GOT3 (cell line): Measurements from ENCODE around the gene POLL.
A peak's percentile ranks its signal among the peaks of the same experiment; 100 is the strongest.
"Not testable (repeated sequence)": the region's sequence is repeated elsewhere in the genome, so short reads cannot be mapped to it uniquely, and the experiment has no call there.

Experiments used
- DNase-seq: peaks from one replicate; lab custom pipeline; 2025; ENCODE audit warnings: mixed read lengths; lab: John Stamatoyannopoulos, UW

POLL gene

DNA sequence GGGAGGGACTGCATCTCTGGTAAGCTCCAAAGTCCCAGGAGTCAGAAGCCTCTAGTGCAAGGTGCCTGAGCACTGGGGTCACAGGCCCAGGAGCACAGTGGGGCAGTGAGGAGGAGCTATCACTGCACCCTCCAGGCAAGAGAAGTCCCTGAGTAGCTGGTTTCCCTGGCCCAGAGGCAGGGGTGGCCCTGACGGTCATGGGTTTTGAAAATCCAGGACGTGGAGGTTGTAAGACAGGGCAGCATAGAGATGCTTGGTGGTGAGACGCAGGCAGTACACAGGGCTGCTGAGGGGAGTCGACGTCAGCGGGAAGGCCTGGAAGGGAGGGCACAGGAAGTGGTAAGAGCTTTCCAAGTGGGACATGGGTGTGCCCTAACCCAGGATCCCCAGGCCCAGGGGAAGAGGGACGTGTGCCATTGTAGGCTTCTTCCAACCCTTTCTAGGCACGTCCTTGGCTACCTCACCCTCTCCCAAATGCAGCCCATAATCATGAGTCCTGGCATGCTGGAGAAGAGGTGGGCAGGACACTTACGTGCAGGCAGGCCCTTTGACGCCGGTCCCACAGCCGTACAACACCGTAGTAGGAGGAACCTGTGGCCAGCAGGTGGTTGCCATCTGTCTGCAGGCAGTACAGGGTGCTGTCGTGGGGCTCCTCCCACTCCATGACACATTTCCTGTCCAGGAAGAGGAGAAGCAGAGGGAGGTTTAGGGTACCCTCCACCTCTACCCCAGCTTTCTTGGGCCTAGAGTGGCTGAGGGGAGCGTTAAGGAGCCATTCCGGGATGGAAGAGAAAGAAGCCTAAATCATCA is 23.2 kb upstream of the POLL start:
- no peak for DNase-seq

DNA sequence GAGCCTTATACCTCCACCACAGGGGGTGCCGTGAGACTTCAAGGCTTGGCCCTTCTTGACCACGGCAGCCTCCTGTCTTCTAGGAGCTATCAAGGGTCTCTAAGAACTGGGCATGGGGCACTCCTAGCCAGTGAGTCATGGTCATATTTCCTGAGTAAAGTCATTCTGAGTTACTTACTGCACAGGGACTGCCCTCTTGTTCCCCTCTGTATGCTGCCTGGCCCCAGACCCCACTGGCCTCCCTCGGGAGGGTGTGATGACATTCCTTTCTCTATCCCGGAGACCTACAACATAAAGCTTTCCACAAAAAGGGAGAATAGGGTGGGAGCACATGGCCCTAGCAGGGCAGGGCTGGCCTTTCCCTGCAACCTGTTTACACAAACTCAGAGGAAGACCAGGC is 21.4 kb upstream of the POLL start:
- DNase-seq, result no peak

DNA sequence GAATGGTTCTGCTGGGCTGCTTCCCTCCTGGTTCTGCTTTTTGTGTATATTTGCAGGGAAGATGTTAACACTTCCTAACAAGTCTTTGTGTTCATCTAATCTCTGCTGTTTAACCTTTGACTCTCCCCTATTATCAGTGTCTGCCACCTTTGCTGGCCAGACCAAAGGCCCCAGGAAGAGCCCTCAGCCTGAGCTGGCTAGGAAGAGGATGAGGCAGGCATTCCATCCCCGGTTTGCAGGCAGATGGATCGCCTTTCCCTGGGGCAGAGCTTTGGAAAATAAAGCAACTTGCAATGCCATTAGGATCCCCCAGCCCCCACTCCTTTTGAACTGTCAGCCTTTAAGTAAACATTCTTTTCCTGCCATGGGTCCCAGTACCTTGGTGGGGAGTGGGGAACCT is 19.1 kb upstream of the POLL start:
- no peak for DNase-seq

DNA sequence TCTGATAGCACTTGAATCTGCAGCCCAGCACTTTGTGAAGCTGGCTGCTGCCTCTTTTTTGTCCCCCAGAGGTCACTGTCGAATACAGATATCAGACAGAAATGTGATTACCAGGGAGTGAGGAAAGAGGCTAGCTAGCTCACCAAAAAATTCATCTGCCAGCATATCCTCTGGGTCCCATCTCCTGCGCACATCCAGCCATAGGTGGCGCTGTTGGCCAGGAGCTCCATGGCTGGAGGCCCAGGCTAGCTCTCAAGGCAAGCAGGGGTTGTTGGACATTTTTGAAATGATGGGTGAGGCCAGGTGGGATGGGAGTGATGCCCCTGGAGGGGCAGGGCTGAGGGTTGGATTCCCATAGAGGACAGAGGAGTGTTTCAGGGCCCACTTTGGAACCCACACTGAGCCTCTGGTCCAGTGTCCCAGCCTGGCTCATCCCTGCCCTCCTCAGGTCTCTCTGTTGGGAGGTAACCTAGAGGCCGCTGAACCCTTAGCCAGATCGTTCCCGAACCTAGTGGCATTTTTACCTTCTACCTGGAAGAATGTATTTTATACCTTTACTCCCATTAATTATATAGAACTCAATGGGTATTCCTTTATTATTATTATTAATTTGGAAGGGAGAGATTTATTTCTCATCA is 14.8 kb upstream of the POLL start:
- peak; percentile 4 for DNase-seq

DNA sequence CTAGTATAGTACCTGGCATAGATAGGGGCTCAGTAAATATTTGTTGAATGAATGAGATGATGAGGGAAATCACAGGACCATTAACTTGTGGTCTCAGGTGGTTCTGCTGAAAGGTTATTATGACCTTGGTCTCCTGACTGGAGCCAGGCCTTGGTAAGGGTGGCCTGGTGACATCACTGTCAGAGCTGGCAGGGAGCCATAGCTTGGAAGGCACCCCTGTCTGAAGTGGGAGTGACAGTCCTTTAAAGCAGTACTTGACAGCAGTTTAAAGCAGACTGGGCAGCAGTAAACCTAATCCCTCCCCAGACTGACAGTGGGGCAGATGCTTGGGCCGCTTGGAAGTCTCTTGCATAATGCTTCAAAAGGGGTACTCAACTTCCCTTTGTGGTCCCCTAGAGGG is 13.5 kb upstream of the POLL start:
- no peak for DNase-seq

DNA sequence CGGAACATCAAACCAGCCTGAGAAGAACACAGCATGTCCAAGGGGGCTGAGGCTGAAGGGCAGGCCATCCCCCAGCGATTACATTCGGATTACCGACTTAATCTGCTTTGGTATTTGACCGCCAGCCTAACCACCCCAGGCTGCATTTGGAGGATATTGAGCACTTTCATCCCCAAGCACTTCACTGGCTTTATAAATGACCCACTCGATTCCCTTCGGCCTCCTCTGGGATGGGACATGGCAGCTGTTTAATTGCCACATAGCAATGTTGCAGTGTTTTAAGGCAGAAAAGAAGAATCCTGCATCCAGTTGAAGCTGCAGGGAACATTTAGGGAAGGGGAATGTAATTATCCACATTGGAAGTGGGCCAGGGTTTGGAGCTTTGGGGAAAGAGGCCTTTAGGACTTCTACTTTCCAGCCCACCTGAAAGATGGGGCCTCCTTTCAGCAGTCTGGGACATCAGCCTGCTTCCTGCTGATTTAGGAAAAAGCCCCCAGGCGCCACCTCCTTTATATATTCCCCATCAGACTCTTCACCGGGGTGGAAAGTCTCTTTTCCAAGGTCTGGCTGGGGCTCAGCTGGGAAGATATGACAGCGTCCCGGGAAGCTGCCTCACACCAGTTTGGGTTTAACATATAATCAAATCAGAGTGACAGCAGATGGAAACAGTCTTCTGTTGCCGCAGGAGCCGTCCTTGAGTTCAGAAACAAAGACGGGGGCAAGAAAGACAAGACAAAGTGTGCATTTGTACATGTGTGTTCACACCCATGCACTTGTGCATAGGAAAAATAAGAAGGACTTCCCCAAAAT is 9.2 kb upstream of the POLL start:
- DNase-seq, result no peak

DNA sequence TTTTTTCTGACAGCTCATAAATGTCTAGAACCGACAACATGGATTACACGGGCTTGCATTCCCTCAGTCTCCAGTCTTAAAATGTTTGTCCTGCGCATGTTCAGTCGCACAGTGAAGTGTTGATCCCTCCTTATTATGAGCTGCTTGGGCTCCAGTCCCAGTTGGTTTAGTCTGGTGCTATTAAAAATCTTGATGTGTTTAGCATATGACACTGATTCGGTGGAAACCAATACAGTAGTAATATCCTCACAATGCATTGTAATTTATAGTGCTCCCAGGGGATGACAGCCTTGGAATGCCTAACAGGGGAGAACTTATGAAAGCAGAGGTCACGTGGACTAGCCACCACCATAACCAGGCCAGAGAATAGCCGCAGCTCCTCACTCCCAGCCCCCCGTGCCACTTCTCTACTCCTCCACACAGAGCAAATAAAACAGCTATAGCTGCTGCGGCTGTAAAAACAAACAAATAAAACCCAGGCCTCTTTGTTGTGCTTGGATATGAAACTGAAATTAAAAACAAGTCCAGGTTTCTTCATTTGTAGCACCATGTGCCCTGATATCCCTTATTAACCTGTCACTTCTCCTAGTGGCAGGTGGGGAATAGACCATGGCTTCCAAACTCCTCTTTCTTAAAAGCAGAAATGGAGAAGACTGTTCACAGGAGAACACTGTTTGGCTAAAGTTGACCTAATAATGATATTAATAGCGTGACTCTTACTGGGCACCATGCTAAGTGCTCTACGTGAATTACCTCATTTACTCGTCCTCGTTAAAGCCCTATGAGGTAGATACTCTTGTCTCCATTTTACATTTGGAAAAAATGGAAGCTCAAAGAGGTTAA is 7.8 kb upstream of the POLL start:
- no peak for DNase-seq

DNA sequence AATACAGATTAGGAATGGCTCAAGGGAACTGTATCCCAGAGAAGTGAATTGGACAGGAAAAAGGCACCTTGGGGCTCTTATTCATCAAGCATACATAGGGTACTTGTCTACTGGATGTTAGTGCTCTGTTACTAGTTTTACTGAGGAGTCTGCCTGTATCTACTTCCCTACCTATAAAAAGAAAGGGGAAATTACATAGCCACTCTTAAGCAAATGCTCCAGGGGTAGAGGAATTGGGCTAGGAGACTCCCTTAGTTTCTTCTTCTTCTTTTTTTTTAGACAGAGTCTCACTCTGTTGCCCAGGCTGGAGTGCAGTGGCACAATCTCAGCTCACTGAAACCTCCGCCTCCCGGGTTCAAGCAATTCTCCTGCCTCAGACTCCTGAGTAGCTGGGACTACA is 5.3 kb upstream of the POLL start:
- not testable (repeated sequence) for DNase-seq

DNA sequence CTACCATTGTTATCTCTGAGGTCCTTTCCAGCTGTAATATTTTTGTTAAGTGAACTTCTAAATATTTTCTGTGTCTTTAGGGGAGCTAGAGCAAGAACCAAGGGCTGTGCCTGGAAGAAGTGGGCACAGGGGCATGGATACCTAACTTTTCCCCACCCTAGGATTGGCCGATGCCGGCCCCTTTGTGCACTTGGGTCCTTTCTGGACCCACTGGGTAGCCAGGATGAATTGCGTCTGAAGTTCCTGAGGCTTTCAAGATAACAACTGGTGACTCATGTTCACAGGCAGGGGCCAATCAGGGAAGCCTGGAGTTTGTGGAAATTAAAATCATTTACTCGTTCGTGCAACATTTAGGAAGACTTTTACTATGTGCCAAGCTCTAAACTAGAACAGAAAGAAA is 822 bp upstream of the POLL start:
- DNase-seq, result no peak

DNA sequence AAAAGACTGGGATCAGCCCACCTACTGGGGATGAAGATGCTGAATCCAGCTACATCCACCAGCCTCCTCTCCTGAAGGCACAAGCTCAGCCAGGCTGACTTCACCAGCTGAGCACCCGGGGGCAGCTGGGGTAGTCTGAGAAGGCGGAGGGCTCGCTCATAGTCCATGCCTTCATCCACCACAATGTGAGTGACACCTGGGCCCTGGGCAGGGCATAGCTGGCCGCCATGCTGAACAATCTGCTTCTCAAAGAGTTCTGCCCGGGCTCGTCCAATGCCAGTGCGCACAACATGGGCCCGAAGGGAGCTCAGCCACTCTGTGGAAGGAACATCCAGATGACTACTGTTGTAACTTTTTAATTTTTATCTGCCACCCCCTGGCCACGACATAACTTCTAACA is 2.2 kb downstream of the POLL start:
- DNase-seq, result no peak

DNA sequence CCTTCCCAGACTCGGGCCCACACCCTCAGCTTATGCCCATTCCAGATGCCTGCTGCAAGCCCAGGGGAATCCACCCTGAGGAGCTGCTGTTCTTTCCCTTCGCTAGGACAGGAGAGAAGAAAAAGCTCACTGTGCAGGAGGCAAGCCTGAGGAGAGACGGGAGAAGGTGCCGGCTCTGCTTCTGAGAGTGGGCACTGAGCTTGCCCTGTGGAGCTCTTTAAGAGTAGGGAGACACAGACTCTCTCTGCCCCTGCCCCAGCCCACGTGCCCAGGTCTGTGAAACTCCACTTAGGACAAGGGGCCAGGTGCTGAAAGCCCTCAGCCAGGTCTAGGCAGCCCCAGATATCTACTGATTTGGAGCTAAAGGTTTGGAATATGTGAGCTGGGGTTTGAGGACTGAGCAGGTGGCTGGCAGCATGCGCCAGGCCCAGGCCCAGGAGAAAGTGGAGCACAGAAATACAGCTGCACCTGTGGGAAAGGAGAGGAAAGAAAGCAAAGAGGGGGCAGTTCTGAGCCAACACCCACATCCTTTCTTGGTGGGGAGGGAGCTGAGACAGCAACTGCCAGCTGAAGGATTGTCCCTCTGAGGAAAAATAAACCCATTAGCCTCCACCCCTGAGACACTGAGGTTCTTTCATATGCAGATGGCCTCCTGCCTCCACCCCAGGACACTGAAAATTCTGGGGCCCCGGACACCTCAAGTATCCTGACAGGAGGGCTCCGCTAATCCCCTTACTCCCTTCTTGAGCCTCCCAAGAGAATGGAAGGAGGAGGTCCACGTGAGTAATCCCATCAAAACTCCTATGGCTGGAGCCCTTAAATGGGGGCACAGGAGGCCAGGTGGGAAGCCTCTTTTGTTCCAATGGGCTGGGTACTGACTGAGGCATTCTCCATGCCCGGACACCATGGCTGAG is 7.3 kb downstream of the POLL start:
- DNase-seq, result no peak

DNA sequence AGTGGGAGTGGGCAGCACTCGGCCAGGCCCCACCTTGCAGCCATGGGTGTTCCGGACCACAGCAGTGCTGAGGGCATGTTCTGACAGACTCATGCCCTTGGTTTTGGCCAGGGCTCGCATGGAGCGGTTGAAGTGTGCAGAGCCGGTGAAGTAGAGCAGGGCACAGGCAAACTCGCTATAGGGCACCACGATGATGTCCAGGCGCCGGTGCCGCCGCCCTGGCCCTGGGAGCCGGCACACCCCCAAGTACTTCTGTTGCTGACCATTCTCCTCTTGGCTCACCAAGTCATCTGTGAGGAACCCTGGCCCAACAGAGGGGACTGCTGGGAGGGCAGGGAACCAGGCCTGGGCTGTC is 8.6 kb downstream of the POLL start:
- DNase-seq, result no peak

DNA sequence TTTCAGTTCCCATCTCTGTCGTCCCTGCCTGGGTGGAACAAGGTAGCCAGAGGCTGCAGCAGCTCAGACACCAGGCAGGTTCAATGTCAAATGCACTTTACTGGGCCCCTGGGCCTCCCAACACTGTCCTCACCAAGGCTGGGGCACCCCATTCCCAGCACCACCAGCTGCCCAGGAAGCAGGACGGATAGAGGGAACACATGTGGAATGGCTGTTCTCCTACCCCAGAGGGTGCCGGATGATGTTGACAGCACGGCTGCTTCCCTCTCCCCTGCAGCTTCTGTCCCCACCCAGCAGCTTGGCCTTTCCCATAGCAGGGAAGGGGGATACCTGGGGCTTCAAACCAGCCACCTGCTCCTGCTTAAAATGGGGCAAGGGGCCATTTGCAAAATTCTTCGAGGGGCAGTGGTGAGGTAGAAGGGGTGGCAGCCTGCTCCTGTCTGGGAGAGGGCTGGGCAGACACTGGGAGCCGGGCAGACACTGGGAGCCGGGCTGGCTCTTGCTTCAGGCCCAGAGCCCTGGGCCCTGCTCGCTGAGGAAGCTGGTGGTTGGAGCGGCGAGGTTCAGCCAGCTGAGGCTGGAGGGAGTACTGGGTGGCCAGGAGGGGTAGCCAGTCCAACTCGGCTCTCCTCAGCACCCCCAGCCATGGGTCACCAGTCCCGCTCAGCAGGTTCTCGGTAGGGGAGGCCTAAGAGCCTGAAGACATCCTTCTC is 9.1 kb downstream of the POLL start:
- DNase-seq, result no peak

DNA sequence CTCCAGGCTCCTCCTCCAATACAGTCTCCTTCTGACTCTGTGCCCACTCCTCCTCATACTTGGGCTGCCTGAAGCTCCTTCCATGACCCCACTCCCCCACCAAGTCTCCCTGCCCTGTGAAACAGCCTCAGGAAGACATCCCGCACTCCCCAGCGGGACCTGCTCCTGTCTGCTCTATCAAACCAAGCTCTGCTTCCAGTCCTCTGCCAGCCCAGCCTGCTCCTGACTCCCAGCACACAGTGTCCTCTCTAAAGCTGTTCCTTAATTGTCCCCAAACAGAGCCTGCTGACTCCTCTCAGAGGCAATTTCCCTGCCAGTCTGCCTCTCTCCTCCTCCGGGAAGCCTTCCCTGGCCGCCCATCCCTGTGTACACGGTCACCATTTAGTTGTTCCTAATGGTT is 9.9 kb downstream of the POLL start:
- no peak for DNase-seq

DNA sequence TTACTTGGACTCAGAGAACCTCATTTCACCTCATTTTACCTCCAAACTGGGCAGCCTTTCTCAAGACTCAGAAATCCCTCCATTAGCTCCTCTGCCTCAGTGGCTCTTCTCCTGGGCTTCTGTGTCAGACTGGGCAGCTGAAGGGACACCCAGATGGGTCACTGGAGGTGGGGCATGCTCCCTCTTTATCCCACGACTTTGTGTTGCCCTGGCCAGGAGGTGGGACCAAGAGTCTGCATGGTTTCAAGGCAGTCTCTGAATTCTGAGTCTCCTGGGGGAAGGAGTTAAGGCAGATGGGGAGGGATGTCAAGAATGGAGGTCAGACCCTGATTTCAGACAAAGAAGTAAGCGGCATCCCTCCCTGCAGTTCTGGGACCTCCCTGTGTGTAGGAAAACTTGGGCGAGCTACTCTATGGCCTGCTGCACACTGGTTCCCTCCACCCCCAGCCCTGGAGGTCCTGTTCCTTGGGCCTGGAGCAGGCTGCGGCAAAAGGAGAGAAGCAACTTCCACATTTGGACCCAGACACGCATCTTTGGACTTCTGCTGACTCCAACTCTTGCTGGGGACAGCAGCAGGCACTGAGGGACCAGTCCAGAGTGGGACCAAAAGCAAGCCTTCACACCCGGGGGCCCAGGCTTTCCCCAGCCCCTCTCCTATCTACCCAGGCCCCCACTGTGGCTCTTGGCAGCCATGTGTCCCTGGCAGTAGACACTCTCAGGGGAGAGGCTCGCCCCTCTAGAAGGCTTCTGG is 10.8 kb downstream of the POLL start:
- no peak for DNase-seq

DNA sequence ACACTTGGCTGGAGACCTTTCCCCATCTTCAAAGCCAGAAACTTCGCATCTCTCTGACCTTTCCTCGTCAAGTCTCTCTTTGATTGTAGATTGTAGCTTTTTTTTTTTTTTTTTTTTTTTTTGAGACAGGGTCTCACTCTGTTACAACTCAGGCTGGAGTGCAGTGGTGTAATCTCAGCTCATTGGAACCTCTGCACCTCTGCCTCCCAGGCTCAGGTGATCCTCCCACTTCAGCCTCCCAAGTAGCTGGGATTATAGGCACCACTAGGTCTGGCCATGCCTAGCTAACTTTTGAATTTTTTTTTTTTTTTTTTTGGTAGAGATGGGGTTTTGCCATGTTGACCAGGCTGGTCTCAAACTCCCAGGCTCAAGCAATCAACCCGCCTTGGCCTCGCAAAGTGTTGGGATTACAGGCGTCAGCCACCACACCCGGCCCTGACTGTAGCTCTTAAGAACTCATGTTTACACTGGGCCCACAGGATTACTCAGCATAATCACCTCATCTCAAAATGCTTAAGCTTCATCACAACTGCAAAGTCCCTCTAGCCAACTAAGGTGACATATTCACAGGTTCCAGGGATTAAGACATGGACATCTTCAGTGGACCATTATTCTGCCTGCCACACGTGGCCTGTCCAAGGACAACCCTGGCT is 11.7 kb downstream of the POLL start:
- no peak for DNase-seq

DNA sequence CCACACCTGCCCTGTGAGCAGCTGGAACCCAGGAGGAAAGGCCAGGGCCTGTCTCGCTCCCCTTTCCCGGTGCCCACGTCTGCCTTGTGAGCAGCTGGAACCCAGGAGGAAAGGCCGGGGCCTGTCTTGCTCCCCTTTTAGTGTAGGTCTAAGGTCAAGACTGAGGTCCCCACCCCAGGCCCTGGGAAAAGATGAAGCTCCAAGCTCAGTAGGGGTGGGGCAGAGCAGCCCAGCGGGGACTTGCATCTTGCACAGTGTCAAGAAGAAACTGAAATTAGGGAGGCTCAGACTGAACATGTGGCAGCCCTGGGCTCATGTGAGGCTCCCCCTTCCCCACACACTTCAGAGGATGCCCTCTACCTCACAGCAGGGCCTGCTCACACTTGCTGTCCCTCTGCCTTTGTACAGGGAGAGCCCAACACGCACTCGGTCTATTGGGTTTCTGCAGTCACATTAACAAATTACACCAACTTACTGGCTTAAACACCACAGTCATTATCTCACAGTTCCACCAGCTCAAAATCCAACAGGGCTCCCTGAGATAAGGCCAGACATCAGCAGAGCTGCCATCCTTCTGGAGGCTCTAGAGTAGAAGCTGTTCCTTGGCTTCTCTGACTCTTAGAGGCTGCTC is 12.4 kb downstream of the POLL start:
- no peak for DNase-seq

DNA sequence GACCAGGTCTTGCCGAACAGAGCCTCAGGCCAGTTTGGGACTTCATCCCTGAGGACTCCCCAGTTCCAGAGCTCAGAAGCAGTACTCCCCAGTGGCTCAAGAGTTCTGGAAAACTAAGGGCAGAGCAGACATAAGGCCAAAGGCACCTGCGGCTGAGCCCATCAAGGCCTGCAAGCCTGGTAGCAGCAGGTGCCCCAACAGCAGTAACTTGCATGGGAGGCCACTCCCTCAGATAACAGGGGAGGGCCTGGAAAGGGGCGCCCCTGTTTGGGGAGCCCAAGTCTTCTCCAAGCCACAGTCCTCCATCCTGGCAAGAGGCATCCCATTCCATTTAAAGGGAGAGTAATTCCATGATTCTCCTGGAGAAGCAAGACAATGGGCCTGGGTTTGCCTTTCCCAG is 13.0 kb downstream of the POLL start:
- no peak for DNase-seq
